Neural progenitor cell (in vitro differentiated cells): ENCODE results near the gene RSPO4. TPM values are rescaled to one million over a fixed set of nuclear protein-coding genes. Genes with fewer than 3 reads are reported as not detected.

Experiments used
- DNase-seq: peaks from one replicate; pipeline ENCODE4 v3.0.0-alpha.2; 2016; ENCODE audit warnings: low spot score
- H2AFZ ChIP-seq: fragments of 200-600 bp; sonication (generic); replicated peaks from 2 replicates; pipeline ENCODE4 v1.6.1; 2016; ENCODE audit warnings: antibody characterized with exemption
- H3F3A ChIP-seq: fragments of 200-600 bp; sonication (generic); 2 replicates; pipeline ENCODE4 v1.6.1; 2016; ENCODE audit warnings: antibody characterized with exemption, low read depth
- H3K27ac ChIP-seq: fragments of 200-600 bp; sonication (generic); 2 replicates; pipeline ENCODE4 v1.5.1; 2016; ENCODE audit warnings: mild to moderate bottlenecking
- H3K27me3 ChIP-seq: fragments of 200-600 bp; sonication (generic); 2 replicates; pipeline ENCODE4 v1.6.1; 2016; ENCODE audit warnings: mild to moderate bottlenecking, moderate library complexity
- H3K36me3 ChIP-seq: fragments of 200-600 bp; sonication (generic); 2 replicates; pipeline ENCODE4 v1.5.1; 2016
- H3K4me1 ChIP-seq: fragments of 200-600 bp; sonication (generic); 2 replicates; pipeline ENCODE4 v1.6.1; 2016; ENCODE audit warnings: mixed run types
- H3K4me2 ChIP-seq: fragments of 200-600 bp; sonication (generic); 2 replicates; pipeline ENCODE4 v1.6.1; 2016
- H3K4me3 ChIP-seq: fragments of 200-600 bp; sonication (generic); 2 replicates; pipeline ENCODE4 v1.5.1; 2016
- H3K79me2 ChIP-seq: fragments of 200-600 bp; sonication (generic); 2 replicates; pipeline ENCODE4 v1.6.1; 2016; ENCODE audit warnings: low read depth
- H3K9ac ChIP-seq: fragments of 200-600 bp; sonication (generic); 2 replicates; pipeline ENCODE4 v1.6.1; 2016
- H3K9me3 ChIP-seq: fragments of 200-600 bp; sonication (generic); 2 replicates; pipeline ENCODE4 v1.5.1; 2016; ENCODE audit warnings: low read depth
- H4K20me1 ChIP-seq: fragments of 200-600 bp; sonication (generic); 2 replicates; pipeline ENCODE4 v1.6.1; 2016; ENCODE audit warnings: low read depth
- H3K27ac Mint-ChIP-seq: 3 replicates; pipeline ENCODE4 v1.8.0; 2021; ENCODE audit warnings: mixed read lengths
- H3K27me3 Mint-ChIP-seq: 2 replicates; pipeline ENCODE4 v1.8.0; 2022; ENCODE audit warnings: low read depth, mild to moderate bottlenecking, inconsistent platforms, moderate library complexity, mixed read lengths; ENCODE audit not compliant: insufficient read depth
- H3K36me3 Mint-ChIP-seq: 3 replicates; pipeline ENCODE4 v1.8.0; 2021; ENCODE audit warnings: mixed read lengths
- H3K4me1 Mint-ChIP-seq: 3 replicates; pipeline ENCODE4 v1.8.0; 2021; ENCODE audit warnings: mixed read lengths
- H3K4me3 Mint-ChIP-seq: 3 replicates; pipeline ENCODE4 v1.8.0; 2021; ENCODE audit warnings: mild to moderate bottlenecking, moderate library complexity, mixed read lengths
- H3K9me3 Mint-ChIP-seq: 3 replicates; pipeline ENCODE4 v1.8.0; 2020; ENCODE audit warnings: mixed read lengths
- EZH2 ChIP-seq: fragments of 200-600 bp; sonication (generic); IDR thresholded peaks from 2 replicates; pipeline ENCODE4 v1.6.1; 2017; ENCODE audit warnings: antibody characterized with exemption, mild to moderate bottlenecking, moderate library complexity
- EZH2phosphoT487 ChIP-seq: fragments of 200-600 bp; sonication (generic); IDR thresholded peaks from 2 replicates; pipeline ENCODE4 v1.6.1; 2017; ENCODE audit warnings: antibody characterized with exemption
- total RNA-seq: library from RNA; depleted of rRNA; stranded (reverse); fragments of >200 nt; gene quantifications from 2 replicates; pipeline ENCODE4 v1.2.3, GENCODE V29; 2015; ENCODE audit warnings: low replicate concordance
- TF ChIP-seq, protein P1 (sequence below): fragments of 200-600 bp; sonication (generic); IDR thresholded peaks from 2 replicates; pipeline ENCODE4 v1.5.1; 2017; ENCODE audit warnings: antibody characterized with exemption, mild to moderate bottlenecking

Gene RSPO4
- total RNA-seq, 1 donor from 2014 or later, result 0.26 TPM

DNA sequence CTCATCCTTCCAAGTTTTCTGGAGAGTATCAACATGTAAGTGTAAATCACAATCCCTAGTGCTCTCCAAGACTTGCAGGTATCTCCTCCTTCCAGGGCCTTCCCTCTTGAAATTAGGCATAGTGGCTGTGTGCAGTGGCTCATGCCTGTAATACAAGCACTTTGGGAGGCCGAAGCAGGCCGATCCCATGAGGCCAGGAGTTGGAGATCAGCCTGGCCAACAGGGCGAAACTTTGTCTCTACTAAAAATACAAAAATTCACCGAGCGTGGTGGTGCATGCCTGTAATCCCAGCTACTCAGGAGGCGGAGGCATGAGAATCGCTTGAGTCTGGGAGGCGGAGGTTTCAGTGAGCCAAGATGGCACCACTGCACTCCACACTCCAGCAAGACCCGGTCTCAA, 76.6 kb downstream of the RSPO4 start:
- no peak overlapping the region for H3K4me3 Mint-ChIP-seq
- no peaks in the 10 kb centered on the region for H3K79me2 ChIP-seq
- H3K36me3 Mint-ChIP-seq, result no peaks in the 10 kb centered on the region
- TF ChIP-seq, protein P1, sequence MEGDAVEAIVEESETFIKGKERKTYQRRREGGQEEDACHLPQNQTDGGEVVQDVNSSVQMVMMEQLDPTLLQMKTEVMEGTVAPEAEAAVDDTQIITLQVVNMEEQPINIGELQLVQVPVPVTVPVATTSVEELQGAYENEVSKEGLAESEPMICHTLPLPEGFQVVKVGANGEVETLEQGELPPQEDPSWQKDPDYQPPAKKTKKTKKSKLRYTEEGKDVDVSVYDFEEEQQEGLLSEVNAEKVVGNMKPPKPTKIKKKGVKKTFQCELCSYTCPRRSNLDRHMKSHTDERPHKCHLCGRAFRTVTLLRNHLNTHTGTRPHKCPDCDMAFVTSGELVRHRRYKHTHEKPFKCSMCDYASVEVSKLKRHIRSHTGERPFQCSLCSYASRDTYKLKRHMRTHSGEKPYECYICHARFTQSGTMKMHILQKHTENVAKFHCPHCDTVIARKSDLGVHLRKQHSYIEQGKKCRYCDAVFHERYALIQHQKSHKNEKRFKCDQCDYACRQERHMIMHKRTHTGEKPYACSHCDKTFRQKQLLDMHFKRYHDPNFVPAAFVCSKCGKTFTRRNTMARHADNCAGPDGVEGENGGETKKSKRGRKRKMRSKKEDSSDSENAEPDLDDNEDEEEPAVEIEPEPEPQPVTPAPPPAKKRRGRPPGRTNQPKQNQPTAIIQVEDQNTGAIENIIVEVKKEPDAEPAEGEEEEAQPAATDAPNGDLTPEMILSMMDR, result no peak
- TF ChIP-seq EZH2phosphoT487 (no peak), EZH2 (no peak)
- H3K27me3 ChIP-seq, result no peaks in the 10 kb centered on the region
- no peak overlapping the region for H3K9ac ChIP-seq
- no peak for DNase-seq
- no peaks in the 10 kb centered on the region for H3K36me3 ChIP-seq
- peaks cover under 1% of the 10 kb centered on the region for H3K9me3 ChIP-seq
- H3K27me3 Mint-ChIP-seq, result peaks cover 9% of the 10 kb centered on the region
- no peak overlapping the region for H3K4me3 ChIP-seq
- H3K4me1 Mint-ChIP-seq, result no peaks in the 10 kb centered on the region
- H3K27ac Mint-ChIP-seq, result no peak overlapping the region
- H2AFZ ChIP-seq, result no peak overlapping the region
- no peak overlapping the region for H3K27ac ChIP-seq
- no peaks in the 10 kb centered on the region for H4K20me1 ChIP-seq
- H3K9me3 Mint-ChIP-seq, result peaks cover 2% of the 10 kb centered on the region
- no peak overlapping the region for H3K4me2 ChIP-seq
- no peaks in the 10 kb centered on the region for H3F3A ChIP-seq
- no peaks in the 10 kb centered on the region for H3K4me1 ChIP-seq

DNA sequence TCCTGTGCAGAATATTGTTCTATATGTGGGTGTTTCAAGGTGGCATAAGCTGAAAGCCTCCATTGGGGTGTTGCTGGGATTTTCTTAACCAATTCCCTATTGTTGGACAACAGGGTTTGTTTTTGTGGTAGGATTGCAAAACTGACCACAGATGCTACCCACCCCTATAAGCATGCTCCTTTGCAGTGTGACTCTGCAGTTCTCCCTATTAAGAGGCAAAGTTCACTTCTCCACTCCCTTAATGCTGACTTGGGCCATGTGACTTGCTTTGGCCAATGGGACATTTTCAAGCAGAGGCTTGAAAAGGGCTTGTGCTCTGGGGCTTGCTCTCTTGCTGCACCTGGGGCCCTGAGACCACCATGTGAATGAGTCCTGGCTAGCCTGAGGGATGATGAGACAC, 77.5 kb downstream of the RSPO4 start:
- Histone ChIP-seq H4K20me1 (no peaks in the 10 kb centered on the region), H3K79me2 (no peaks in the 10 kb centered on the region), H3K27me3 (no peaks in the 10 kb centered on the region), H3F3A (no peaks in the 10 kb centered on the region), H3K4me1 (no peaks in the 10 kb centered on the region), H3K27ac (no peak overlapping the region), H3K4me2 (no peak overlapping the region), H2AFZ (no peak overlapping the region), H3K36me3 (no peaks in the 10 kb centered on the region), H3K9me3 (no peaks in the 10 kb centered on the region), H3K9ac (no peak overlapping the region), H3K4me3 (no peak overlapping the region)
- Mint-ChIP-seq H3K9me3 (no peaks in the 10 kb centered on the region), H3K4me3 (no peak overlapping the region), H3K27me3 (peaks cover 9% of the 10 kb centered on the region), H3K36me3 (no peaks in the 10 kb centered on the region), H3K27ac (no peak overlapping the region), H3K4me1 (no peaks in the 10 kb centered on the region)
- no peak for DNase-seq
- TF ChIP-seq EZH2 (no peak), EZH2phosphoT487 (no peak)
- TF ChIP-seq, protein P1, result no peak

DNA sequence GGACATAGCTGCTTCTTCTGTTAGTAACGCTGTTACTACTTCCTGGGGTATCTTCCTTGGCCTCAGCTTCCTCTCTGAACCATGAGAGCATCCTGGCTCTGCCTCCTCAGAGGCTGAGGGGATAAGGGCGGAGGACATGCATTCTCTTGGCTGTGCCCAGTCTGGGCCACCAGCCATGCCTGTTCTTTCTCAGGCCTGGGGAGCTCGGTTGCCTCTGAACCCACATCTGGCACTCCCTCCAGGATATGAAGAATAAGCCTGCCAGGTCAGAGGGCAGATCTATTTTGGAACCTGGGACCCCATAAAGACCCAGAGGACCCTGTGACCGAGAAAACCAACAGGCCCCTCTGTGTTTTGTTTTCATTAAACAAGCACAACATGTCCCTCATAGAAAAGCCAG, 79.3 kb downstream of the RSPO4 start:
- Histone ChIP-seq H3K4me2 (no peak overlapping the region), H4K20me1 (no peaks in the 10 kb centered on the region), H3K4me3 (no peak overlapping the region), H3K36me3 (no peaks in the 10 kb centered on the region), H3K9ac (no peak overlapping the region), H3K27me3 (no peaks in the 10 kb centered on the region), H3K9me3 (no peaks in the 10 kb centered on the region), H3K4me1 (no peaks in the 10 kb centered on the region), H3F3A (no peaks in the 10 kb centered on the region), H3K79me2 (no peaks in the 10 kb centered on the region), H3K27ac (no peak overlapping the region), H2AFZ (no peak overlapping the region)
- Mint-ChIP-seq H3K9me3 (no peaks in the 10 kb centered on the region), H3K4me3 (no peak overlapping the region), H3K4me1 (no peaks in the 10 kb centered on the region), H3K27ac (no peak overlapping the region), H3K27me3 (peaks cover 9% of the 10 kb centered on the region), H3K36me3 (no peaks in the 10 kb centered on the region)
- TF ChIP-seq, protein P1, result no peak
- no peak for TF ChIP-seq EZH2phosphoT487
- TF ChIP-seq EZH2, result no peak
- DNase-seq, result no peak
